ENCODE data around the gene ATF6.
A peak's percentile ranks its signal among the peaks of the same experiment; 100 is the strongest.

Gene ATF6

GRCh38 chr1:161905269-161905884 is 139.3 kb downstream of the ATF6 start:
- DNase-seq = peak; percentile 62

- DNase-seq = no peak
Measured at GRCh38 chr1:161907265-161907664, 141.1 kb downstream of the ATF6 start.

GRCh38 chr1:161908264-161908663 is 142.1 kb downstream of the ATF6 start:
- DNase-seq = no peak

- DNase-seq = no peak
Measured at GRCh38 chr1:161910604-161911003, 144.5 kb downstream of the ATF6 start.

- no peak for DNase-seq
Measured at GRCh38 chr1:161913482-161914140, 147.5 kb downstream of the ATF6 start.

- no peak for DNase-seq
Measured at GRCh38 chr1:161914595-161914994, 148.5 kb downstream of the ATF6 start.

- no peak for DNase-seq
Measured at GRCh38 chr1:161915051-161915503, 149.0 kb downstream of the ATF6 start.

- DNase-seq = no peak
Measured at GRCh38 chr1:161915978-161916377, 149.9 kb downstream of the ATF6 start.

GRCh38 chr1:161919229-161919628 is 153.1 kb downstream of the ATF6 start:
- no peak for DNase-seq

GRCh38 chr1:161921491-161921890 is 155.4 kb downstream of the ATF6 start:
- DNase-seq = no peak

GRCh38 chr1:161921990-161922389 is 155.9 kb downstream of the ATF6 start:
- no peak for DNase-seq

- DNase-seq = no peak
Measured at GRCh38 chr1:161928056-161928455, 161.9 kb downstream of the ATF6 start.

GRCh38 chr1:161929137-161929536 is 163.0 kb downstream of the ATF6 start:
- no peak for DNase-seq

GRCh38 chr1:161930064-161930463 is 163.9 kb downstream of the ATF6 start:
- no peak for DNase-seq

GRCh38 chr1:161932668-161933067 is 166.5 kb downstream of the ATF6 start:
- DNase-seq = no peak

- DNase-seq = no peak
Measured at GRCh38 chr1:161933592-161934588, 167.8 kb downstream of the ATF6 start.

GRCh38 chr1:161935264-161935663 is 169.1 kb downstream of the ATF6 start:
- no peak for DNase-seq

GRCh38 chr1:161936786-161937185 is 170.7 kb downstream of the ATF6 start:
- DNase-seq = no peak

GRCh38 chr1:161940866-161941591 is 174.9 kb downstream of the ATF6 start:
- no peak for DNase-seq

GRCh38 chr1:161941726-161942436 is 175.8 kb downstream of the ATF6 start:
- no peak for DNase-seq

- DNase-seq = peak; percentile 52
Measured at GRCh38 chr1:161943737-161944136, 177.6 kb downstream of the ATF6 start.

- peak; percentile 80 for DNase-seq
Measured at GRCh38 chr1:161944381-161944780, 178.3 kb downstream of the ATF6 start.
